ENCODE data around the gene CD320.

CD320 gene

DNA sequence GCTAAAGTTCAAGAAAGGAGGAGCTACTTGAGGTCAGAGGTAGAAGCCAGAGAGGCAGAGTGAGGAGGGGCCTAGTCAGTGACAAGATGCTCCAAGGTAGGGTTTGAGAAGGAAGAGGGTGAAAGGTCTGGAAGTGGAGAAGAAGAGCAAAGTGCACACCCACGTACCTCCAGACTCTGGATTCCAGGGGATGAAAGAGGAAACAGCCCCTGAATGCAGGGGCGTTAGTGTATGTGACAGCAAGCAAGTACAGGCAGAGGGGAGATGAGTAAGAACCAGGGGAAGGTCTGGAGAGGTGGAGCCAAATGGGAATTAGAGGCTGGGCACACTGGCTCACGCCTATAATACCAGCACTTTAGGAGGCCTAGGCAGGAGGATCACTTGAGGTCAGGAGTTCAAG is 21.8 kb upstream of the CD320 start:
- no peak overlapping the region for H3K27ac ChIP-seq (ENCODE audit: extremely low read depth, low read depth, low read length)
- ChIA-PET CTCF (interaction anchor here (0.6 kb wide), 1 partner anchor 68 kb away, joined by 4 read pairs; no protein-coding TSS in a partner anchor), POLR2A (no interaction called here)
- no peaks in the 10 kb centered on the region for H3K9me3 ChIP-seq (ENCODE audit: control insufficient read depth, insufficient read depth, low read depth, low read length)
- no peaks in the 10 kb centered on the region; the same call in 1 of the 2 replicates for H3K4me1 ChIP-seq (ENCODE audit: control insufficient read depth, insufficient read depth, low read length)
- no peaks in the 10 kb centered on the region for H3K36me3 ChIP-seq (ENCODE audit: control insufficient read depth in 2 of 2, insufficient read depth in 1 of 2, low read length in 2 of 2)
- TF ChIP-seq EGR2 (tag by site-specific recombination; IDR thresholded peaks at IDR 0.05; ENCODE audit: low read depth) (peak; percentile 67; the same call in 1 of the 2 replicates), ZFP41 (tag by site-specific recombination; IDR thresholded peaks at IDR 0.05; ENCODE audit: borderline replicate concordance) (no peak)
- no peak overlapping the region for H3K4me3 ChIP-seq (ENCODE audit: low read depth, low read length)

DNA sequence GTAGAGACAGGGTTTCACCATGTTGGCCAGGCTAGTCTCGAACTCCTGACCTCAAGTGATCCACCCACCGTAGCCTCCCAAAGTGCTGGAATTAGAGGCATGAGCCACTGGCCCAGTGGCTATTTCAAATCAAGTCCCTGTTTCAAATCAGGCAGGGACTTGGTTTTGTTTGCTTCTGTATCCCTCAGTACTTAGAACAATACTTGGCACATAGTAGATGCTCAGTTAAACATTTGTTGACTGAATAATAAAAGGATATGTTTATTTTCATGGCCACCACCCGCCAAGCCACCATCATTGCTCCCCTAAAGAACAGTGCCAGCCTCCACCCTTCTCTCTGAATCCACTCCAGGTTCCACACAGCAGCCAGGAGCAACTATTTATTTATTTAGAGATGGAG is 17.3 kb upstream of the CD320 start:
- CTCF ChIA-PET = interaction anchor here (0.7 to 1.5 kb wide), 2 partner anchors 56 to 96 kb away, joined by 3 to 4 read pairs; no protein-coding TSS in a partner anchor
- TF ChIP-seq ZBTB20 (tag by site-specific recombination; IDR thresholded peaks at IDR 0.05) (no peak), ZNF664 (tag by site-specific recombination; IDR thresholded peaks at IDR 0.05) (peak; percentile 99), OVOL3 (tag by site-specific recombination; IDR thresholded peaks at IDR 0.05) (no peak), ZNF426 (tag by site-specific recombination; IDR thresholded peaks at IDR 0.05) (no peak), ZNF391 (tag by site-specific recombination; IDR thresholded peaks at IDR 0.05; ENCODE audit: borderline replicate concordance, low read depth) (no peak), ZNF521 (tag by site-specific recombination; IDR thresholded peaks at IDR 0.05) (no peak), HOXD13 (CRISPR knock-in tag; IDR thresholded peaks at IDR 0.05; ENCODE audit: borderline replicate concordance) (no peak), ZNF776 (tag by site-specific recombination; IDR thresholded peaks at IDR 0.05; ENCODE audit: borderline replicate concordance) (no peak), ZNF133 (tag by site-specific recombination; IDR thresholded peaks at IDR 0.05) (no peak), ZNF76 (tag by site-specific recombination; IDR thresholded peaks at IDR 0.05; ENCODE audit: borderline replicate concordance, low read depth) (no peak), ZNF792 (tag by site-specific recombination; IDR thresholded peaks at IDR 0.05) (no peak), ZFP69B (tag by site-specific recombination; IDR thresholded peaks at IDR 0.05) (no peak), ZNF629 (tag by site-specific recombination; IDR thresholded peaks at IDR 0.05) (no peak)
- TF ChIP-seq, protein P1, sequence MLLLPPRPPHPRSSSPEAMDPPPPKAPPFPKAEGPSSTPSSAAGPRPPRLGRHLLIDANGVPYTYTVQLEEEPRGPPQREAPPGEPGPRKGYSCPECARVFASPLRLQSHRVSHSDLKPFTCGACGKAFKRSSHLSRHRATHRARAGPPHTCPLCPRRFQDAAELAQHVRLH (tag by site-specific recombination; IDR thresholded peaks at IDR 0.05) = peak; percentile 65; the same call in 1 of the 2 replicates
- no peaks in the 10 kb centered on the region for H3K9me3 ChIP-seq (ENCODE audit: control insufficient read depth, insufficient read depth, low read depth, low read length)
- H3K4me3 ChIP-seq (ENCODE audit: low read depth, low read length) = no peak overlapping the region
- no peak overlapping the region for H3K27ac ChIP-seq (ENCODE audit: extremely low read depth, low read depth, low read length)
- H3K36me3 ChIP-seq (ENCODE audit: control insufficient read depth in 2 of 2, insufficient read depth in 1 of 2, low read length in 2 of 2) = peaks cover 7 to 32% of the 10 kb centered on the region in 2 experiments
- POLR2A ChIA-PET = interaction anchor here (1.1 to 2.2 kb wide), 2 partner anchors 9 kb away, joined by 3 to 9 read pairs; no protein-coding TSS in a partner anchor
- H3K4me1 ChIP-seq (ENCODE audit: control insufficient read depth, insufficient read depth, low read length) = peaks cover 5% of the 10 kb centered on the region; the same call in 1 of the 2 replicates

DNA sequence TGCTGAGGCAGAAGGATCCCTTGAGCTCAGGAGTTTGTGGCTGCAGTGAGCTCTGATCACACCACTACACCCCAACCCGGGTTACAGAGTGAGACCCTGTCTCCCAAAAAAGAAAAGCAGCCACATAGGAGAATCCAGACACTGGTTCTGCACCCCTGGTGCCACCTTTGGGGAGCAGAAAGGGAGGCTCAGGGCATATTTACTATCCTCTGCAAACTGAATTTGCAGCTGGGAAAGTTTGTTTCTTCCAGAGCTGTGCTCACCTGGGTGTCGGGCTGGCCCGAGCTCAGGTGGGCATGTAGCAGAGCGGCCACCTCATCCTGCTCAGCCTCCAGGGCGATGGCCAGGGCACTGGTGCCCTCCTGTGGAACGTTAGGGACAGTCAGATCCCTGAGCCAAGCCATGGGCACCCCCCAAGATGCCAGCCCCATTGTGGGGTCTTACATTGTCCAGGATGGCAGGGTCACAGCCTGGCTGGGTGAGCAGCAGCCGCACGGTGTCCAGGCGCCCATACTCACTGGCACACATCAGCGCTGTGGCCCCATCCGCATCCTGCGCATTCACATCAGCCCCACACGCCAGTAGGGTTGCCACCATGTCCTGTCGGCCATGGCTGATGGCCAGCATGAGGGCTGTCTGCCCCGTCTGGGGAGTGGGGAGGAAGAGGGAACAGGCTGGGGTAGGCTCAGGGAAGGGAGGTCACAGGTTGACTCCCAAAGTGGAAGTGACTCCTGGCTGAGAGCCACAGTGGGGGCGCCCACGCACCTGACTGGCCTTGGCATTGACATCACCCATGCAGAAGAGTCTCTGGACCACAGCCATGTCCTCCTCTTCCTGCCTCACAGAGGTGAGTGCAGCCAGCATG is 16.3 kb upstream of the CD320 start:
- ChIA-PET POLR2A (interaction anchor here (0.9 to 2.2 kb wide), 6 partner anchors 10 to 455 kb away, joined by 3 to 9 read pairs (median 4); no protein-coding TSS in a partner anchor), CTCF (interaction anchor here (0.7 to 1.5 kb wide), 5 partner anchors 10 to 97 kb away, joined by 3 to 5 read pairs (median 4); no protein-coding TSS in a partner anchor)
- no peaks in the 10 kb centered on the region for H3K9me3 ChIP-seq (ENCODE audit: control insufficient read depth, insufficient read depth, low read depth, low read length)
- peaks cover 7 to 32% of the 10 kb centered on the region in 2 experiments for H3K36me3 ChIP-seq (ENCODE audit: control insufficient read depth in 2 of 2, insufficient read depth in 1 of 2, low read length in 2 of 2)
- peaks cover 5% of the 10 kb centered on the region; the same call in 1 of the 2 replicates for H3K4me1 ChIP-seq (ENCODE audit: control insufficient read depth, insufficient read depth, low read length)
- H3K4me3 ChIP-seq (ENCODE audit: low read depth, low read length) = no peak overlapping the region
- H3K27ac ChIP-seq (ENCODE audit: extremely low read depth, low read depth, low read length) = no peak overlapping the region
- TF ChIP-seq, protein P2, sequence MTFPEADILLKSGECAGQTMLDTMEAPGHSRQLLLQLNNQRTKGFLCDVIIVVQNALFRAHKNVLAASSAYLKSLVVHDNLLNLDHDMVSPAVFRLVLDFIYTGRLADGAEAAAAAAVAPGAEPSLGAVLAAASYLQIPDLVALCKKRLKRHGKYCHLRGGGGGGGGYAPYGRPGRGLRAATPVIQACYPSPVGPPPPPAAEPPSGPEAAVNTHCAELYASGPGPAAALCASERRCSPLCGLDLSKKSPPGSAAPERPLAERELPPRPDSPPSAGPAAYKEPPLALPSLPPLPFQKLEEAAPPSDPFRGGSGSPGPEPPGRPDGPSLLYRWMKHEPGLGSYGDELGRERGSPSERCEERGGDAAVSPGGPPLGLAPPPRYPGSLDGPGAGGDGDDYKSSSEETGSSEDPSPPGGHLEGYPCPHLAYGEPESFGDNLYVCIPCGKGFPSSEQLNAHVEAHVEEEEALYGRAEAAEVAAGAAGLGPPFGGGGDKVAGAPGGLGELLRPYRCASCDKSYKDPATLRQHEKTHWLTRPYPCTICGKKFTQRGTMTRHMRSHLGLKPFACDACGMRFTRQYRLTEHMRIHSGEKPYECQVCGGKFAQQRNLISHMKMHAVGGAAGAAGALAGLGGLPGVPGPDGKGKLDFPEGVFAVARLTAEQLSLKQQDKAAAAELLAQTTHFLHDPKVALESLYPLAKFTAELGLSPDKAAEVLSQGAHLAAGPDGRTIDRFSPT (tag by site-specific recombination; IDR thresholded peaks at IDR 0.05) = 0 out of 2 replicates have a peak, but pooled peaks have one; percentile 60
- TF ChIP-seq ZNF701 (tag by site-specific recombination; IDR thresholded peaks at IDR 0.05) (no peak), GLIS2 (tag by site-specific recombination; IDR thresholded peaks at IDR 0.05) (peak; percentile 43), ZNF133 (tag by site-specific recombination; IDR thresholded peaks at IDR 0.05) (no peak), ZNF830 (tag by site-specific recombination; IDR thresholded peaks at IDR 0.05; ENCODE audit: low read depth) (no peak), HOXC10 (CRISPR knock-in tag; IDR thresholded peaks at IDR 0.05) (0 out of 2 replicates have a peak, but pooled peaks have one; percentile 40), WT1 (tag by site-specific recombination; IDR thresholded peaks at IDR 0.05) (peak; percentile 22; the same call in 1 of the 2 replicates), ZNF843 (tag by site-specific recombination; IDR thresholded peaks at IDR 0.05) (no peak)
- TF ChIP-seq, protein P3, sequence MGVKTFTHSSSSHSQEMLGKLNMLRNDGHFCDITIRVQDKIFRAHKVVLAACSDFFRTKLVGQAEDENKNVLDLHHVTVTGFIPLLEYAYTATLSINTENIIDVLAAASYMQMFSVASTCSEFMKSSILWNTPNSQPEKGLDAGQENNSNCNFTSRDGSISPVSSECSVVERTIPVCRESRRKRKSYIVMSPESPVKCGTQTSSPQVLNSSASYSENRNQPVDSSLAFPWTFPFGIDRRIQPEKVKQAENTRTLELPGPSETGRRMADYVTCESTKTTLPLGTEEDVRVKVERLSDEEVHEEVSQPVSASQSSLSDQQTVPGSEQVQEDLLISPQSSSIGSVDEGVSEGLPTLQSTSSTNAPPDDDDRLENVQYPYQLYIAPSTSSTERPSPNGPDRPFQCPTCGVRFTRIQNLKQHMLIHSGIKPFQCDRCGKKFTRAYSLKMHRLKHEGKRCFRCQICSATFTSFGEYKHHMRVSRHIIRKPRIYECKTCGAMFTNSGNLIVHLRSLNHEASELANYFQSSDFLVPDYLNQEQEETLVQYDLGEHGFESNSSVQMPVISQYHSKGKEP (tag by site-specific recombination; IDR thresholded peaks at IDR 0.05) = no peak
- TF ChIP-seq, protein P4, sequence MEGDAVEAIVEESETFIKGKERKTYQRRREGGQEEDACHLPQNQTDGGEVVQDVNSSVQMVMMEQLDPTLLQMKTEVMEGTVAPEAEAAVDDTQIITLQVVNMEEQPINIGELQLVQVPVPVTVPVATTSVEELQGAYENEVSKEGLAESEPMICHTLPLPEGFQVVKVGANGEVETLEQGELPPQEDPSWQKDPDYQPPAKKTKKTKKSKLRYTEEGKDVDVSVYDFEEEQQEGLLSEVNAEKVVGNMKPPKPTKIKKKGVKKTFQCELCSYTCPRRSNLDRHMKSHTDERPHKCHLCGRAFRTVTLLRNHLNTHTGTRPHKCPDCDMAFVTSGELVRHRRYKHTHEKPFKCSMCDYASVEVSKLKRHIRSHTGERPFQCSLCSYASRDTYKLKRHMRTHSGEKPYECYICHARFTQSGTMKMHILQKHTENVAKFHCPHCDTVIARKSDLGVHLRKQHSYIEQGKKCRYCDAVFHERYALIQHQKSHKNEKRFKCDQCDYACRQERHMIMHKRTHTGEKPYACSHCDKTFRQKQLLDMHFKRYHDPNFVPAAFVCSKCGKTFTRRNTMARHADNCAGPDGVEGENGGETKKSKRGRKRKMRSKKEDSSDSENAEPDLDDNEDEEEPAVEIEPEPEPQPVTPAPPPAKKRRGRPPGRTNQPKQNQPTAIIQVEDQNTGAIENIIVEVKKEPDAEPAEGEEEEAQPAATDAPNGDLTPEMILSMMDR (tag by site-specific recombination; IDR thresholded peaks at IDR 0.05) = 0 out of 2 replicates have a peak, but pooled peaks have one; percentile 38
